Measurements from ENCODE around the gene MUC5AC. TPM values are rescaled to one million over a fixed set of nuclear protein-coding genes. Genes with fewer than 3 reads are reported as not detected.

Gene MUC5AC
- total RNA-seq, 1 experiment from 2014 or later = under 0.01 TPM

DNA sequence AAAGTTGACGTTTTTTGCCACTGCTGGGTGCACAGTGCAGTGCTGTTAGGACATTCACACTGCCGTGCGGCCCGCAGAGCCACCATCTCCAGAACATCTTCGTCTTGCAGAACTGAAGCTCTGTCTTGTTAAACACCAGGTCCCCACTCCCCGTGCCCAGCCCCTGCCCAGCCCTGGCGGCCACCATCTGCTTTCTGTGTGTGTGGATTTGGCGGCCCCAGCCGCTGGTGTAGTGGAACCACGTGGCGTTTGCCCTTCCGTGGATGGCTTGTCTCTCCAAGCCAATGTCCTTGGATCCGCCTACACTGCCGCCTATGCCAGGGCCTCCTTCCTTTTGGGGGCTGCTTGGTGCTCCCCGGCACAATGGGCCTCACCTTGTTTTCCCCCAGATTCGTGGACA lies 8.2 kb upstream of the MUC5AC start:
- no peak overlapping the region for H2AFZ ChIP-seq (ENCODE audit: low read depth, low read length, poor library complexity, severe bottlenecking)
- no peaks in the 10 kb centered on the region for H3K9me2 ChIP-seq (ENCODE audit: insufficient read depth)
- CTCF ChIA-PET = no interaction called here
- H3K27ac ChIP-seq (ENCODE audit: low read depth, low read length) = no peak overlapping the region
- no peaks in the 10 kb centered on the region for H3K9me3 ChIP-seq (ENCODE audit: control insufficient read depth in 1 of 2, insufficient read depth in 1 of 2, low read depth in 1 of 2, low read length in 2 of 2)
- no peak overlapping the region for H3K4me2 ChIP-seq (ENCODE audit: low read length)
- no peak overlapping the region for H3K4me3 ChIP-seq (replicated peaks in 1 of 2; ENCODE audit: low read depth in 1 of 2, low read length in 2 of 2)
- TF ChIP-seq SP1 (IDR thresholded peaks at IDR 0.05; ENCODE audit: low read depth) = no peak
- TF ChIP-seq SRF (IDR thresholded peaks at IDR 0.05; ENCODE audit: low read depth) = no peak
- TF ChIP-seq ATF3 (IDR thresholded peaks at IDR 0.05) = no peak
- TF ChIP-seq CBX3 (IDR thresholded peaks at IDR 0.05; ENCODE audit: low read depth) = no peak
- no peak for TF ChIP-seq ZFX (IDR thresholded peaks at IDR 0.05)
- no TSS peak for BruUV-seq (replicated peaks)
- peaks cover 13 to 25% of the 10 kb centered on the region in 2 experiments; a peak in 3 of 4 replicates for H3K4me1 ChIP-seq (ENCODE audit: control insufficient read depth in 1 of 2, insufficient read depth in 2 of 2, low read length in 2 of 2)
- no peaks in the 10 kb centered on the region for H4K20me1 ChIP-seq (ENCODE audit: insufficient read depth)
- no peak for DNase-seq (ENCODE audit: low read depth, low spot score)
- no peaks in the 10 kb centered on the region for H3K36me3 ChIP-seq (ENCODE audit: control insufficient read depth in 1 of 2, insufficient read depth in 2 of 2, low read length in 2 of 2)
- no peak overlapping the region for H3K9ac ChIP-seq (ENCODE audit: low read length)
- no peaks in the 10 kb centered on the region for H3K27me3 ChIP-seq (ENCODE audit: insufficient read depth, low read length)
- no peaks in the 10 kb centered on the region for H3K79me2 ChIP-seq (ENCODE audit: insufficient read depth, low read length)
- intact Hi-C loops (cut with micrococcal nuclease) = no loop called here
- ATAC-seq = no peak
- POLR2A ChIA-PET = no interaction called here
- RAD21 ChIA-PET (ENCODE audit: low non-redundant PET in 1 of 2, low total read pairs in 2 of 2, uncharacterized antibody in 2 of 2, unreplicated experiment in 2 of 2) = no interaction called here

- Histone ChIP-seq H3K9me3 (ENCODE audit: control insufficient read depth in 1 of 2, insufficient read depth in 1 of 2, low read depth in 1 of 2, low read length in 2 of 2) (no peaks in the 10 kb centered on the region), H3K79me2 (ENCODE audit: insufficient read depth, low read length) (no peaks in the 10 kb centered on the region), H3K4me3 (replicated peaks in 1 of 2; ENCODE audit: low read depth in 1 of 2, low read length in 2 of 2) (no peak overlapping the region), H3K9me2 (ENCODE audit: insufficient read depth) (no peaks in the 10 kb centered on the region), H3K4me2 (ENCODE audit: low read length) (no peak overlapping the region), H3K9ac (ENCODE audit: low read length) (no peak overlapping the region), H4K20me1 (ENCODE audit: insufficient read depth) (no peaks in the 10 kb centered on the region), H3K27me3 (ENCODE audit: insufficient read depth, low read length) (no peaks in the 10 kb centered on the region), H2AFZ (ENCODE audit: low read depth, low read length, poor library complexity, severe bottlenecking) (no peak overlapping the region), H3K4me1 (ENCODE audit: control insufficient read depth in 1 of 2, insufficient read depth in 2 of 2, low read length in 2 of 2) (peaks cover 13 to 27% of the 10 kb centered on the region in 2 experiments; a peak in 3 of 4 replicates), H3K27ac (ENCODE audit: low read depth, low read length) (no peak overlapping the region), H3K36me3 (ENCODE audit: control insufficient read depth in 1 of 2, insufficient read depth in 2 of 2, low read length in 2 of 2) (no peaks in the 10 kb centered on the region)
- ChIA-PET POLR2A (no interaction called here), RAD21 (ENCODE audit: low non-redundant PET in 1 of 2, low total read pairs in 2 of 2, uncharacterized antibody in 2 of 2, unreplicated experiment in 2 of 2) (no interaction called here), CTCF (no interaction called here)
- BruUV-seq (replicated peaks) = no TSS peak
- intact Hi-C loops (cut with micrococcal nuclease) = loop anchor here (5.0 kb wide), 1 partner anchor 52 kb away; no protein-coding TSS in a partner anchor
- TF ChIP-seq CBX3 (IDR thresholded peaks at IDR 0.05; ENCODE audit: low read depth) = no peak
- TF ChIP-seq REST (IDR thresholded peaks at IDR 0.05; ENCODE audit: low read depth) = no peak
- no peak for TF ChIP-seq POLR2AphosphoS5 (IDR thresholded peaks at IDR 0.05; ENCODE audit: low read depth, low read length)
- TF ChIP-seq SP1 (IDR thresholded peaks at IDR 0.05; ENCODE audit: low read depth) = no peak
- no peak for TF ChIP-seq SRF (IDR thresholded peaks at IDR 0.05; ENCODE audit: low read depth)
- no peak for TF ChIP-seq MAX (IDR thresholded peaks at IDR 0.05)
- TF ChIP-seq EZH2 (IDR thresholded peaks at IDR 0.05) = no peak
- TF ChIP-seq, protein P1, sequence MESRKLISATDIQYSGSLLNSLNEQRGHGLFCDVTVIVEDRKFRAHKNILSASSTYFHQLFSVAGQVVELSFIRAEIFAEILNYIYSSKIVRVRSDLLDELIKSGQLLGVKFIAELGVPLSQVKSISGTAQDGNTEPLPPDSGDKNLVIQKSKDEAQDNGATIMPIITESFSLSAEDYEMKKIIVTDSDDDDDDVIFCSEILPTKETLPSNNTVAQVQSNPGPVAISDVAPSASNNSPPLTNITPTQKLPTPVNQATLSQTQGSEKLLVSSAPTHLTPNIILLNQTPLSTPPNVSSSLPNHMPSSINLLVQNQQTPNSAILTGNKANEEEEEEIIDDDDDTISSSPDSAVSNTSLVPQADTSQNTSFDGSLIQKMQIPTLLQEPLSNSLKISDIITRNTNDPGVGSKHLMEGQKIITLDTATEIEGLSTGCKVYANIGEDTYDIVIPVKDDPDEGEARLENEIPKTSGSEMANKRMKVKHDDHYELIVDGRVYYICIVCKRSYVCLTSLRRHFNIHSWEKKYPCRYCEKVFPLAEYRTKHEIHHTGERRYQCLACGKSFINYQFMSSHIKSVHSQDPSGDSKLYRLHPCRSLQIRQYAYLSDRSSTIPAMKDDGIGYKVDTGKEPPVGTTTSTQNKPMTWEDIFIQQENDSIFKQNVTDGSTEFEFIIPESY (IDR thresholded peaks at IDR 0.05; ENCODE audit: extremely low read depth, insufficient replicate concordance, low read length) = no peak
- TF ChIP-seq SIN3A (IDR thresholded peaks at IDR 0.05; ENCODE audit: low read depth) = no peak
- no peak for TF ChIP-seq POLR2A (IDR thresholded peaks at IDR 0.05; ENCODE audit: borderline replicate concordance, extremely low read depth, insufficient read depth, insufficient read length)
- TF ChIP-seq ZFX (IDR thresholded peaks at IDR 0.05) = no peak
- no peak for TF ChIP-seq RAD21 (IDR thresholded peaks at IDR 0.05; ENCODE audit: low read depth)
- TF ChIP-seq EGR1 (IDR thresholded peaks at IDR 0.05; ENCODE audit: low read depth) = no peak
- DNase-seq (ENCODE audit: low read depth, low spot score) (no peak), ATAC-seq (no peak)
Measured at GRCh38 chr11:1150116-1150515, 7.6 kb upstream of the MUC5AC start.
